HEK293T (cell line): ENCODE measurements around the gene TTC39B.
A peak's percentile ranks its signal among the peaks of the same experiment; 100 is the strongest.

Experiments used
- BHLHE40 ChIP-seq: fragments of 450-650 bp; IDR thresholded peaks from 2 replicates; pipeline ENCODE4 v1.6.1; 2016; ENCODE audit warnings: mild to moderate bottlenecking, moderate library complexity, borderline replicate concordance
- CTBP1 ChIP-seq: fragments of 450-650 bp; IDR thresholded peaks from 2 replicates; pipeline ENCODE4 v1.6.1; 2016; ENCODE audit warnings: borderline replicate concordance
- FOXA1 ChIP-seq: fragments of 450-650 bp; IDR thresholded peaks from 2 replicates; pipeline ENCODE4 v1.6.1; 2016; ENCODE audit warnings: mild to moderate bottlenecking
- FOXK2 ChIP-seq: fragments of 450-650 bp; IDR thresholded peaks from 2 replicates; pipeline ENCODE4 v1.6.1; 2016; ENCODE audit warnings: mild to moderate bottlenecking
- FOXM1 ChIP-seq: fragments of 450-650 bp; IDR thresholded peaks from 2 replicates; pipeline ENCODE4 v1.6.1; 2017; ENCODE audit warnings: mild to moderate bottlenecking, borderline replicate concordance
- HDGF ChIP-seq: fragments of 450-650 bp; IDR thresholded peaks from 2 replicates; pipeline ENCODE4 v1.6.1; 2017; ENCODE audit warnings: antibody characterized with exemption, borderline replicate concordance
- NFRKB ChIP-seq: fragments of 450-650 bp; IDR thresholded peaks from 2 replicates; pipeline ENCODE4 v1.6.1; 2016; ENCODE audit warnings: mild to moderate bottlenecking, moderate library complexity
- SP1 ChIP-seq: fragments of 450-650 bp; IDR thresholded peaks from 2 replicates; pipeline ENCODE4 v1.6.1; 2017
- TARDBP ChIP-seq: fragments of 450-650 bp; IDR thresholded peaks from 2 replicates; pipeline ENCODE4 v1.6.1; 2016
- TF ChIP-seq, protein P1 (sequence below): fragments of 450-650 bp; IDR thresholded peaks from 2 replicates; pipeline ENCODE4 v1.6.1; 2016

GRCh38 chr9:15293804-15294316, 13.2 kb downstream of the TTC39B start:
- TF ChIP-seq FOXM1, result no peak
- TF ChIP-seq FOXA1, result no peak
- TF ChIP-seq SP1, result no peak
- TF ChIP-seq HDGF, result no peak
- TF ChIP-seq FOXK2, result no peak
- TF ChIP-seq CTBP1, result no peak
- no peak for TF ChIP-seq BHLHE40
- TF ChIP-seq TARDBP, result no peak
- TF ChIP-seq, protein P1, sequence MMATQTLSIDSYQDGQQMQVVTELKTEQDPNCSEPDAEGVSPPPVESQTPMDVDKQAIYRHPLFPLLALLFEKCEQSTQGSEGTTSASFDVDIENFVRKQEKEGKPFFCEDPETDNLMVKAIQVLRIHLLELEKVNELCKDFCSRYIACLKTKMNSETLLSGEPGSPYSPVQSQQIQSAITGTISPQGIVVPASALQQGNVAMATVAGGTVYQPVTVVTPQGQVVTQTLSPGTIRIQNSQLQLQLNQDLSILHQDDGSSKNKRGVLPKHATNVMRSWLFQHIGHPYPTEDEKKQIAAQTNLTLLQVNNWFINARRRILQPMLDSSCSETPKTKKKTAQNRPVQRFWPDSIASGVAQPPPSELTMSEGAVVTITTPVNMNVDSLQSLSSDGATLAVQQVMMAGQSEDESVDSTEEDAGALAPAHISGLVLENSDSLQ, result 0 out of 2 replicates have a peak, but pooled peaks have one; percentile 7
- no peak for TF ChIP-seq NFRKB
